DND-41 (cell line): ENCODE results near the gene CATSPER3.

Source experiments
- CTCF ChIP-seq: IDR thresholded peaks from 2 replicates; pipeline ENCODE4 v1.5.1; 2012; ENCODE audit warnings: borderline replicate concordance, low read length, moderate library complexity, mild to moderate bottlenecking; ENCODE audit not compliant: poor library complexity, severe bottlenecking; ENCODE audit errors: extremely low read depth
- EZH2 ChIP-seq: IDR thresholded peaks from 3 replicates; pipeline ENCODE4 v1.6.1; 2012; ENCODE audit warnings: borderline replicate concordance, low read depth, mild to moderate bottlenecking, moderate library complexity, low read length, inconsistent platforms; ENCODE audit not compliant: severe bottlenecking

GRCh38 chr5:135020111-135020895, 52.6 kb downstream of the CATSPER3 start:
- TF ChIP-seq CTCF (no peak), EZH2 (no peak)
